ENCODE measurements around the gene OR2T35. TPM values are rescaled to one million over a fixed set of nuclear protein-coding genes. Genes with fewer than 3 reads are reported as not detected.

OR2T35 gene
- not detected in 2 replicates for total RNA-seq

GRCh38 chr1:248645178-248645577 lies at the start of gene OR2T35:
Gene OR2T35, minus strand, starts transcription at chr1:248645278. Its CDS starts 6,020 bp downstream, at chr1:248639258.

GRCh38 chr1:248655354-248655753 lies 10.3 kb upstream of the OR2T35 start, which contains the start of gene OR2T27:
Gene OR2T27, minus strand, starts transcription at chr1:248655528. Its CDS starts 4,644 bp downstream, at chr1:248650884.

GRCh38 chr1:248634991-248635390 lies 10.1 kb downstream of the OR2T35 start, which contains the start of gene OR2T11:
Gene OR2T11, minus strand, starts transcription at chr1:248635091. Its CDS starts 7,963 bp downstream, at chr1:248627128.

GRCh38 chr1:248597589-248597988 lies 47.5 kb downstream of the OR2T35 start, which contains the start of gene OR2T10:
Gene OR2T10, minus strand, starts transcription at chr1:248597700. Its CDS starts 3,932 bp downstream, at chr1:248593768.

Other genes with a start within 250 kb of the OR2T35 start
- not detected in 2 replicates for gene OR2T1, start 242.2 kb downstream of the OR2T35 start, total RNA-seq
- gene OR2T2, start 199.6 kb downstream of the OR2T35 start, total RNA-seq: not detected in 2 replicates
- gene OR2T3, start 171.9 kb downstream of the OR2T35 start, total RNA-seq: not detected in 2 replicates
- gene OR2T5, start 156.7 kb downstream of the OR2T35 start, total RNA-seq: not detected in 2 replicates
- not detected in 2 replicates for gene OR2G6, start 137.2 kb downstream of the OR2T35 start, total RNA-seq
- gene OR2T29, start 82.5 kb downstream of the OR2T35 start, total RNA-seq: not detected in 2 replicates
- gene OR2T34, start 70.5 kb downstream of the OR2T35 start, total RNA-seq: not detected in 2 replicates
- not detected in 2 replicates for gene OR2T10, start 47.6 kb downstream of the OR2T35 start, total RNA-seq
- gene OR2T11, start 10.2 kb downstream of the OR2T35 start, total RNA-seq: not detected in 2 replicates
- not detected in 2 replicates for gene OR2T27, start 10.2 kb upstream of the OR2T35 start, total RNA-seq
- not detected in 2 replicates for gene OR14I1, start 57.5 kb upstream of the OR2T35 start, total RNA-seq
- gene LYPD8, start 110.5 kb upstream of the OR2T35 start, total RNA-seq: not detected in 2 replicates
- 38.9 and 48.5 TPM in 2 replicates for gene SH3BP5L, start 180.6 kb upstream of the OR2T35 start, total RNA-seq
- gene ZNF672, start 192.9 kb upstream of the OR2T35 start, total RNA-seq: 15.9 and 18.6 TPM in 2 replicates
- gene ZNF692, start 213.8 kb upstream of the OR2T35 start, total RNA-seq: 24.9 and 35.0 TPM in 2 replicates

Data from uterine smooth muscle cell (primary cell).